ENCODE results near the gene NOSIP.

The NOSIP gene

DNA sequence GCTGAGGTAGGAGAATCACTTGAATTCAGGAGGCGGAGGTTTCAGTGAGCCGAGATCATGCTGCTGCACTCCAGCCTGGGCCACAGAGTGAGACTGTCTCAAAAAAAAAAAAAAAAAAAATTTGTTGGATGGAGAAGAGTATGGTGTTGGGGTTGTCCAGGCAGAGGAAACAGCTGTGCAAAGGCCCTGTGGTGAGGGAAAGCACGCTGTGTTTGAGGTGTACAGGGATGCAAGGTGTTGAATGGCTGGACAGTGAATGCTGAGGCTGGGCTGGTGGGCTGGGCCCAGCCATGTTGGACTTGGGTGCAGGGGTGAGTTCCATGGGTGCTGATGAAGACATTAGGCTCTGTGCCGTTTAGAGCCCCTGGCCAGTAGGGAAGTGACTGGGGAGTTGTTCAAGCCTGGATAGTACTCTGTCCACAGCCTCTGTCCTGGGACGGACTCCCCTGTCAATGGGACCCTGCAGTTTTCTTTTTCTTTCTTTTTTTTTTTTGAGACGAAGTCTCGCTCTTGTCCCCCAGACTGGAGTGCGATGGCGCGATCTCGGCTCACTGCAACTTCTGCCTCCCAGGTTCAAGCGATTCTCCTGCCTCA, 29.2 kb upstream of the NOSIP start:
- Histone ChIP-seq H3K4me1 (ENCODE audit: insufficient read depth, low read length) (no peaks in the 10 kb centered on the region), H3K36me3 (ENCODE audit: insufficient read depth, low read length) (peaks cover 79% of the 10 kb centered on the region), H3K27ac (ENCODE audit: low read depth, low read length) (no peak overlapping the region), H3K9me3 (ENCODE audit: insufficient read depth, low read depth, low read length) (no peaks in the 10 kb centered on the region), H3K4me3 (ENCODE audit: low read length) (no peak overlapping the region), H3K9ac (ENCODE audit: low read depth, low read length) (no peak overlapping the region), H3K27me3 (ENCODE audit: insufficient read depth, low read length) (no peaks in the 10 kb centered on the region)
- 96% methylated on average over 12 of the region's 12 CpGs for WGBS

- WGBS: 97% methylated on average over 7 of the region's 7 CpGs
- Histone ChIP-seq H3K9ac (ENCODE audit: low read depth, low read length) (no peak overlapping the region), H3K9me3 (ENCODE audit: insufficient read depth, low read depth, low read length) (no peaks in the 10 kb centered on the region), H3K27me3 (ENCODE audit: insufficient read depth, low read length) (no peaks in the 10 kb centered on the region), H3K4me1 (ENCODE audit: insufficient read depth, low read length) (no peaks in the 10 kb centered on the region), H3K27ac (ENCODE audit: low read depth, low read length) (no peak overlapping the region), H3K36me3 (ENCODE audit: insufficient read depth, low read length) (peaks cover 88% of the 10 kb centered on the region), H3K4me3 (ENCODE audit: low read length) (no peak overlapping the region)
These were observed 25.2 kb upstream of the NOSIP start for GRCh38 chr19:49605605-49606004.

DNA sequence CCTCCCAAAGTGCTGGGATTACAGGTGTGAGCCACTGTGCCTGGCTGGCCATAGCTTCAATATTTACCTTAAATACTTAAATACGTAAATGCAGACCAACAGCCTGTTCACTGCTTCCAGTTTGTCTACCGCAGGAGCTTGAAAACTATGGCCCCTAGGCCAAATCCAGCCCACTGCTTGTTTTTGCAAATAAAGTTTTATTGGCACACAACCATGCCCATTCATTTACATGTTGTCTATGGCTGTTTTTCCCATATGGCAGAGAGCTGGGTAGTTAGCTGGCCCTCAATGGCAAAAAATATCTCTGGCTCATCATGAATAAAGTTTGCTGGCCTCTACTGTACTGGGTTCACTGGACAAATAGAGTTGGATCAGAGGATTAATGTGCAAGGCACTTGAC, 22.4 kb upstream of the NOSIP start:
- no peak overlapping the region for H3K9ac ChIP-seq (ENCODE audit: low read depth, low read length)
- no peaks in the 10 kb centered on the region for H3K27me3 ChIP-seq (ENCODE audit: insufficient read depth, low read length)
- WGBS: 94% methylated on average over 2 of the region's 2 CpGs
- H3K4me3 ChIP-seq (ENCODE audit: low read length): no peak overlapping the region
- no peak overlapping the region for H3K27ac ChIP-seq (ENCODE audit: low read depth, low read length)
- no peaks in the 10 kb centered on the region for H3K9me3 ChIP-seq (ENCODE audit: insufficient read depth, low read depth, low read length)
- H3K36me3 ChIP-seq (ENCODE audit: insufficient read depth, low read length): peaks cover 90% of the 10 kb centered on the region
- no peaks in the 10 kb centered on the region for H3K4me1 ChIP-seq (ENCODE audit: insufficient read depth, low read length)

- no peak overlapping the region for H3K9ac ChIP-seq (ENCODE audit: low read depth, low read length)
- peaks cover 89% of the 10 kb centered on the region for H3K36me3 ChIP-seq (ENCODE audit: insufficient read depth, low read length)
- 94% methylated on average over 38 of the region's 38 CpGs for WGBS
- no peaks in the 10 kb centered on the region for H3K4me1 ChIP-seq (ENCODE audit: insufficient read depth, low read length)
- H3K27ac ChIP-seq (ENCODE audit: low read depth, low read length): no peak overlapping the region
- H3K9me3 ChIP-seq (ENCODE audit: insufficient read depth, low read depth, low read length): no peaks in the 10 kb centered on the region
- no peaks in the 10 kb centered on the region for H3K27me3 ChIP-seq (ENCODE audit: insufficient read depth, low read length)
- no peak overlapping the region for H3K4me3 ChIP-seq (ENCODE audit: low read length)
These were observed 21.2 kb upstream of the NOSIP start for GRCh38 chr19:49601482-49602038.

GRCh38 chr19:49599378-49600295, 19.3 kb upstream of the NOSIP start:
- 95% methylated on average over 26 of the region's 26 CpGs for WGBS
- Histone ChIP-seq H3K4me1 (ENCODE audit: insufficient read depth, low read length) (no peaks in the 10 kb centered on the region), H3K27ac (ENCODE audit: low read depth, low read length) (no peak overlapping the region), H3K36me3 (ENCODE audit: insufficient read depth, low read length) (peaks cover 85% of the 10 kb centered on the region), H3K27me3 (ENCODE audit: insufficient read depth, low read length) (no peaks in the 10 kb centered on the region), H3K4me3 (ENCODE audit: low read length) (no peak overlapping the region), H3K9ac (ENCODE audit: low read depth, low read length) (no peak overlapping the region), H3K9me3 (ENCODE audit: insufficient read depth, low read depth, low read length) (no peaks in the 10 kb centered on the region)

GRCh38 chr19:49597703-49597974, 17.3 kb upstream of the NOSIP start:
- Histone ChIP-seq H3K27ac (ENCODE audit: low read depth, low read length) (no peak overlapping the region), H3K4me1 (ENCODE audit: insufficient read depth, low read length) (peaks cover 5% of the 10 kb centered on the region; the same call in 1 of the 2 replicates), H3K9ac (ENCODE audit: low read depth, low read length) (no peak overlapping the region), H3K27me3 (ENCODE audit: insufficient read depth, low read length) (no peaks in the 10 kb centered on the region), H3K4me3 (ENCODE audit: low read length) (no peak overlapping the region), H3K36me3 (ENCODE audit: insufficient read depth, low read length) (peaks cover 76% of the 10 kb centered on the region), H3K9me3 (ENCODE audit: insufficient read depth, low read depth, low read length) (no peaks in the 10 kb centered on the region)
- 96% methylated on average over 29 of the region's 29 CpGs for WGBS

- no peak overlapping the region for H3K27ac ChIP-seq (ENCODE audit: low read depth, low read length)
- H3K36me3 ChIP-seq (ENCODE audit: insufficient read depth, low read length): peaks cover 71% of the 10 kb centered on the region
- H3K27me3 ChIP-seq (ENCODE audit: insufficient read depth, low read length): no peaks in the 10 kb centered on the region
- WGBS: 96% methylated on average over 65 of the region's 65 CpGs
- no peaks in the 10 kb centered on the region for H3K9me3 ChIP-seq (ENCODE audit: insufficient read depth, low read depth, low read length)
- H3K4me1 ChIP-seq (ENCODE audit: insufficient read depth, low read length): peaks cover 5% of the 10 kb centered on the region; the same call in 1 of the 2 replicates
- H3K4me3 ChIP-seq (ENCODE audit: low read length): no peak overlapping the region
- no peak overlapping the region for H3K9ac ChIP-seq (ENCODE audit: low read depth, low read length)
These were observed 16.8 kb upstream of the NOSIP start for GRCh38 chr19:49596954-49597702.

DNA sequence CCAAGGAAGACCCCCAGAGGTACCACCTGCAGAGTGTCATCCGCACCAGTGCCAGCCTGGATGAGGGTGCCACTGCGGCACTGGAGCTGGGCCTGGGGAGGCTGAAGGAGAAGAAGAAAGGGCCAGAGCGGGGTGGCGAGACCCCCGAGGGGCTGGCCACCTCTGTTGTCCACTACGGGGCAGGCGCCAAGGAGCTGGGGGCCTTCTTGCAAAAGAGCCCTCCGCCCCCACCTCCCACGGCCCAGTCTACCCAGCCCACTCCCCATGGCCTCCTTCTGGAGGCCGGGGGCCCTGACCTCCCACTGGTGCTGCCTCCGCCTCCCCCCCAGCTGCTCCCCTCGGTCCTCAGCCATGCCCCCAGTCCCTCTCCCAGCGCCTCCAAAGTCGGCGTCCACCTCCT, 16.1 kb upstream of the NOSIP start:
- Histone ChIP-seq H3K4me1 (ENCODE audit: insufficient read depth, low read length) (peaks cover 5% of the 10 kb centered on the region; the same call in 1 of the 2 replicates), H3K4me3 (ENCODE audit: low read length) (no peak overlapping the region), H3K9me3 (ENCODE audit: insufficient read depth, low read depth, low read length) (no peaks in the 10 kb centered on the region), H3K27me3 (ENCODE audit: insufficient read depth, low read length) (no peaks in the 10 kb centered on the region), H3K9ac (ENCODE audit: low read depth, low read length) (no peak overlapping the region), H3K36me3 (ENCODE audit: insufficient read depth, low read length) (peaks cover 65% of the 10 kb centered on the region), H3K27ac (ENCODE audit: low read depth, low read length) (no peak overlapping the region)
- 96% methylated on average over 15 of the region's 15 CpGs for WGBS

DNA sequence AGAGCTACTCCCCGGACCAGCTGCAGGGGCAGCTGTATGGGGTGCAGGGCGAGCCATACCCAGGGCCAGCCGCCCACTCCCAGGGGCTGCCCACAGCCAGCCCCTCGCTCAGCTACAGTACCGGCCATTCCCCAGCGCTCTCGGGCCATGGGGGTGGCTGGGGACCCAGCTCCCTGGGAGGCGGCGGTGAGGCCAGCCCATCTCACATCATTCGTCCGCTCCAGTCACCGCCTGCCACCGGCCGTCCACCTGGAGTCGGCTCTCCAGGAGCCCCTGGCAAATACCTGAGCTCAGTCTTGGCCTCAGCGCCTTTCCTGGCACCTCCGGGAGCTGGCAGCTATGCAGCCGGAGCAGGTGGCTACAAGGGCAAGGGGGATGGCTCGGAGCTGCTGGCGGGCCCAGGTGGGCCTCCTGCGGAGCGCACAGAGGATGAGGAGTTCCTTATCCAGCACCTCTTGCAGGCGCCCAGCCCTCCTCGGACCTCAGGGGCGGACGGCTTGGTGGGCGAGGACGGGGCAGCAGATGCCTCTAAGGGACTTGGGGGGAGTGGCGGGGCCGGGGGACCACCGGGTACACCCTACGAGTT, 15.6 kb upstream of the NOSIP start:
- no peak overlapping the region for H3K9ac ChIP-seq (ENCODE audit: low read depth, low read length)
- peaks cover 5% of the 10 kb centered on the region; the same call in 1 of the 2 replicates for H3K4me1 ChIP-seq (ENCODE audit: insufficient read depth, low read length)
- no peaks in the 10 kb centered on the region for H3K9me3 ChIP-seq (ENCODE audit: insufficient read depth, low read depth, low read length)
- H3K4me3 ChIP-seq (ENCODE audit: low read length): no peak overlapping the region
- no peak overlapping the region for H3K27ac ChIP-seq (ENCODE audit: low read depth, low read length)
- WGBS: 95% methylated on average over 32 of the region's 32 CpGs
- H3K36me3 ChIP-seq (ENCODE audit: insufficient read depth, low read length): peaks cover 60% of the 10 kb centered on the region
- no peaks in the 10 kb centered on the region for H3K27me3 ChIP-seq (ENCODE audit: insufficient read depth, low read length)

- Histone ChIP-seq H3K4me3 (ENCODE audit: low read length) (no peak overlapping the region), H3K9ac (ENCODE audit: low read depth, low read length) (no peak overlapping the region), H3K27ac (ENCODE audit: low read depth, low read length) (no peak overlapping the region), H3K27me3 (ENCODE audit: insufficient read depth, low read length) (no peaks in the 10 kb centered on the region), H3K9me3 (ENCODE audit: insufficient read depth, low read depth, low read length) (no peaks in the 10 kb centered on the region), H3K36me3 (ENCODE audit: insufficient read depth, low read length) (peaks cover 54% of the 10 kb centered on the region), H3K4me1 (ENCODE audit: insufficient read depth, low read length) (peaks cover 5% of the 10 kb centered on the region; the same call in 1 of the 2 replicates)
- 95% methylated on average over 35 of the region's 35 CpGs for WGBS
These were observed 14.8 kb upstream of the NOSIP start for GRCh38 chr19:49594993-49595818.

Measured in HUES64 (cell line).